ENCODE data around the gene RARRES2.
"Not testable (repeated sequence)": the region's sequence is repeated elsewhere in the genome, so short reads cannot be mapped to it uniquely, and the experiment has no call there.

The RARRES2 gene

DNA sequence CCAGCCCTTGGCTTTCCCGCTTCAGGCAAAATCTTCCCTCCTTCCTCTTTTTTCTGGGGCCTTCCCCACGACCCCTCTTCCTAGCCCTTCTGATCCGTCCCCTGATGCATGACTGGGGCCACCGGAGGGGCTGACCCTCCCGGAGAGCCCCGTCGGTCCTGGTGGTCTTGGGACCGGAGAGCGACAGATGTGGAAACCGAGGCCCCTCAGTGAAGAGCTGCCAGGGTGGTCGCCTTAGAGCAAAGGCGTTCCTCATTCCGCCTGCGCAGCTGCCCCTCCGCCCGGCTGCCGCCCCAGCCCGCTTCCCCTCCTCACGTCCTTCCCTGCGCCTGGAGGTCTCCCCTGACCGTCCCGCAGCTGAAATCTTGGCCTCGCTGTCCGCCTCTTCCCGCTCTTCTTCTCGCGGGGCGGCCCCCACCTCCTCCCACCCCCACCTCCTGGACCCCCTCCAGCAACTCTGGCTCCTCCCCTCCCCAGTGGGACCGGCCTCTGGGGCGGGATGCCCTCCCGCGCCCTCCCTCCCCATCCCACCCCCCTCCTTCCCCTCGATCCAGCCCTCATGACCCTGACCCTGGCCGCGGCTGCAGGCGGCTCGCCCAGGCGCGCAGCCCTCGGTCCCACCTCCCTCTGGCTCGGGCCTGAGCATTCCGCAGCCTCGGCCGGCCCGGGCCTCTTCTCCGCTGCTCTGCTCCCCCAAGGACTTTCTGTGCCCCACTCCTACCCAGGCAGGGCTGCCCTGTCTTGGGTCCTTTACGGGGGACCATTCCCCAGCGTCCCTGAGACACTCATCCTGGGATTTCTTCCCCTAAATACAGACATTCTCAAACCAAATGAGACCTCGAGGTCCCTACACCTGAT, at the start of gene RARRES2:
RARRES2 (minus strand) TSS at position 367 of the 858 bp plus-strand sequence. CDS start 1,020 bp downstream, outside the sequence.
- DNase-seq, result no peak

DNA sequence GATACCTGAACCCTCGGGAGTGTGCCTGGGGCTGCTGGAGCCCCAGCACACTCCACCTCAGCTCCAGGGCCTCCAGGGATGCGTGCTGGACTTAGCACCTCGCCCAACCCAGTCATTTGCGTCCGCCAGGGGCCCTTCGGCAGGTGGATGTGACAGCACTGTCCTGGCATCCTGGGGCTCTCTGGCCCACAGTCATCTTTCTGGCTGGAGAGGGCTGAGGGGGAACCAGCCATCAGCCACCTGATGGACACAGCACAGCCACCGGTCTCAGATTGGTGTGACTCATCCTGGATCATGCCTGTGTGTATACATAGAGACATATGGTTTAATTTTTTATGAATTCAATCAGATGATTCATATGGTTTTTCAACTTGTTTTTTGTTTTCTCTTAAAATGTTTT, 48.8 kb upstream of the RARRES2 start:
- DNase-seq, result no peak

DNA sequence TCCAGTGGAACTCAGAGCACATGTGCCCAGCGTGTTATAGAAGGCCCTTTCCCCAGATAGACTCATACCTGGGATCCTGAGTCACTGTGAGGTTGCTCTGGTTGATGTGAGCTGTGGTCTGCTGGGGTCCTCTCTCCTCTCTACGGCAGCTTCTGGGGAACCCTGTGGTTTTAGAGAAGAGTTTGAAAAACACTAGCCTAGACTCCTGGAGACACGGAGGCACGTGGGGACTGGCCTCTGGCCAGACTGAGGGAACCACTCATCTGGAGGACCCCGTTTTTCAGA, 48.0 kb upstream of the RARRES2 start:
- DNase-seq, result no peak

DNA sequence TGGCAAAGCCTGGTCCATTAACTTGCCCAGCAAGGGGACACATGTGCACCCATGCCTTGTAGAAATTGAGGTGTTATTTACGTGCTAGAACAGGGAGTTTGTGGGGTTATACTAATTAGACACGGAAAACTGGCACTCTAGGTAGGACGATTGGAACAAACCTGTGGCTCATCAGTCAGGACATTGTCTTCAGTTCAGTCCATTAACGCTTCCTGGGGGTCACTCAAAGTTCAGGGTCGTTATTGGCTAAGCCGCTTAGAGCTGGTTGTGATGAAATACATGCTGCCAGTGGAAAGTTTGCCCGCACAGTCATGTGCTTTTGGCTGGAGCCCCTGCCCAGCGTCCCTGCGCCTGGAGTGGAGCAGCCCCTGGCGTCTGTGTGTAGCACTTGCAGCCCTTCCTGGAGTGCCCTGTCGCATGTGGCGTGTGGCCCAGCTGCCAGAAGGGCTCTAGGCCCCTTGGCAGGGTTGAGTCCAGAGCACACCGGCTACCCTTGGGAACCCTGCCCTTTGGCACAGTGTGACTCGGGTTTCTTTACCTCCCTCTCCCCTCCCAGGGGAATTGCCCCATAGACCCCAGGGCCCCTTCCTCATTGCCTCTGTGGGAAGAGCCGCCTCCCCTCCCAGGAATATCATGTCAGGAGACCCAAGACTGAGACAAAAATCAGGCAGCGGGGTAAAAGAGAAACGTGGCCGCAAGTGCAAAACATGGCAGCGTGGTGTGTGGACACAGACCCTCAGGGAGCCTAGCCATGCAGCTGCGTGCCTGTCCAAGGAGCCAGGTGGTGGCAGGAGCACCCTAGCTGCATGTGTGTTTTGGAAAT, 47.5 kb upstream of the RARRES2 start:
- DNase-seq, result no peak

- DNase-seq, result no peak
Observed at GRCh38 chr7:150388306-150388705, 46.9 kb upstream of the RARRES2 start.

- not testable (repeated sequence) for DNase-seq
Observed at GRCh38 chr7:150385884-150386283, 44.5 kb upstream of the RARRES2 start.

DNA sequence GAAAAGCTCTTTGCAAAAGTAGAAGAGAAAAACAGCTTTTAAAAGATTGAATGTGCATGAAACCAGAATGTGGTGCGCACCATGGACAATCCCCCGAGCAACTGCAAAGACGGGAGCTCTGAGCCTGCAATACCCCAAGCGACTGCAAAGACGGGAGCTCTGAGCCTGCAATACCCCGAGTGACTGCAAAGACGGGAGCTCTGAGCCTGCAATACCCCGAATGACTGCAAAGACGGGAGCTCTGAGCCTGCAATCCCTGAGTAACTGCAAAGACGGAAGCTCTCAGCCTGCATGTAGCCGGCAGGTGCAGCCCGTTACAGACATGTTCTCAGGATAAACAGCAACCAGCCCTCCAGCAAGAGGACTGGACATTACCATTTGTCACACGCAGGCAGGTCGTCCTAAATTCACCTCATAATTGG, 43.9 kb upstream of the RARRES2 start:
- no peak for DNase-seq

- DNase-seq, result no peak
Observed at GRCh38 chr7:150384406-150385301, 43.2 kb upstream of the RARRES2 start.

- no peak for DNase-seq
Observed at GRCh38 chr7:150383710-150384397, 42.4 kb upstream of the RARRES2 start.

- no peak for DNase-seq
Observed at GRCh38 chr7:150382844-150383225, 41.4 kb upstream of the RARRES2 start.

DNA sequence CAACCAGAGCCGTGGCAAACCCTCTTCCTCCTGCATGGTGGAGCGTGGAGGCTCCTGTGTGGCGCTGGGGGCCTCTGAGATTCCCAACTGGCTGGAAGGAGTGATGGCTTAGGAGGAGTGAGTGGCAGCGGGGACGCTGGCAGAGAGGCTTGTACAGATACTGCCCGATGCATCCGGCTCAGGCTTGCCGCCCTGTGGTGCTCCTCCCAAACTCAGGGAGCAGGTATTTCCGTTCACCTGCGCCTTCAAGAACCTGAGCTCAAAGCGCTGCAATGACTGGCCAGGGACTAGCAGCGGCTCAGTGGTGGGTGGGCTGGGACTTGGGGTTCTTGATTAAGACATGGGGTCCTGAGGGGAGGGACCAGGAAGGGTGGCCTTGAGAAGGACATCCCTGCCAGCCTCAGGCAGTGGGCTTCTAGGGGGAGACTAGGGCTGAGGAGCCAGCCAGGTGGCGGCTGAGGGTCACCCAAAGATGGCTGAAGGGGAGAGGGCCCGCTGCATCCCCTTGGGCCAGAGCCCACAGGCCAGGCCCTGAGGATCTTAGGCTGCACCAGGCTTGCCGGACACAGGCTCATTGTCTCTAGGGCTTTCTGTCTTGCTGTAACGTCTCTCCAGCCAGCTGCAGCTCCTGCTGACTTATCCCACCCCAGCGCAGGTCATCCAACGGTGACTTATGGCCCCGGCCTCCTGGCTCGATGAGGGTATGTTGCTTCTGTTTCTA, 40.9 kb upstream of the RARRES2 start:
- DNase-seq, result no peak

- no peak for DNase-seq
Observed at GRCh38 chr7:150381785-150382122, 40.3 kb upstream of the RARRES2 start.

- DNase-seq, result no peak
Observed at GRCh38 chr7:150381096-150381495, 39.7 kb upstream of the RARRES2 start.

DNA sequence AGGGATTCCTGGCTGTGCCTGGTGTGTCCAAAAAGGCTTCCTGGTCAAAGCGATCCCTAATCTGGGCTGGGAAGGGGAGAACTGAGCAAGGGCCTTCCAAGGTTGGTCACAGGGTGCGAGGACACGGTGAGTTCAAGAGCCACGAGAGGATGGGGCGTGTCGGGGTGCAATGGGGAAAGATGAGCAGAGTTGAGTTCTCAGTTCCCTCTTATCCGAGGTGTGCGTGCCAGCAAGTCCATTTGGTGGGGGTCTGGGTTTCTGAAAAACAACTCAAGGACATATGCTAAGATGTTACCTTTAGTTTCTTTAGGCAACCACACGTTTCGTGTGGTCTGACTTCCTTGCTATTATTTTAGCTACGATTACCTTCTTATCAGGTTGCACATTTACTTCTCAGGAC, 39.0 kb upstream of the RARRES2 start:
- DNase-seq, result no peak

- DNase-seq, result no peak
Observed at GRCh38 chr7:150379441-150380379, 38.3 kb upstream of the RARRES2 start.

DNA sequence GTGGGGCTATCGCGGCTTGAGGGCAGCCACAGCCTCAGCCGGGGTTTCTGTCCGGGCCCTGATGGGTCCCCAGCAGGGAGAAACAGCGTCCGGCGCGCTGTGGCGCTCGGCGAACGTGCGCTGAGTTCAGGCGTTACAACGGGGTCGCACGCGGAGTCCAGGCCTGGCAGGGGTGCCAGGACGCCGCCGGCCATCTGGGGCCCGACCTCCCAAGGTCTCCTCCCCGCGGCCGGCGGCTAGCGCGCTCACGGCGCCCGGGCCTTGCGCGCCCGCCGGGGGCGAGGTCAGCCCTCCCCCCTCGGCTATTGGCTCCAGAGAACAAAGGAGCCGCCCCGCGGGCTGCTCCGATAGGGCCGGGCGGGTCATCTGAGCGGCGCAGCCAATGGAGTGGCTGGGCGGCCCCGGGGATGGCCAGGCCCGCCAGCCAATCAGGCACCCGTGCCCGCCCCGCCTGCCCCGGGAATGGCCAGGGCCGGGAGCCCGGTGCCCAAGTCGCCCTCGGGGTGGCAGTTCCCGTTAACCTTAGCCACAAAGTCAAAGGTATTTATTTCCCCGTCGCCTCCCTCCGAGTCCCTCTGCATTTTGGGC, 37.5 kb upstream of the RARRES2 start, which contains the start of gene ZNF775:
ZNF775 (plus strand) TSS at position 478 of the 588 bp plus-strand sequence. CDS start 9,141 bp downstream, outside the sequence.
- peak; percentile 95 for DNase-seq

DNA sequence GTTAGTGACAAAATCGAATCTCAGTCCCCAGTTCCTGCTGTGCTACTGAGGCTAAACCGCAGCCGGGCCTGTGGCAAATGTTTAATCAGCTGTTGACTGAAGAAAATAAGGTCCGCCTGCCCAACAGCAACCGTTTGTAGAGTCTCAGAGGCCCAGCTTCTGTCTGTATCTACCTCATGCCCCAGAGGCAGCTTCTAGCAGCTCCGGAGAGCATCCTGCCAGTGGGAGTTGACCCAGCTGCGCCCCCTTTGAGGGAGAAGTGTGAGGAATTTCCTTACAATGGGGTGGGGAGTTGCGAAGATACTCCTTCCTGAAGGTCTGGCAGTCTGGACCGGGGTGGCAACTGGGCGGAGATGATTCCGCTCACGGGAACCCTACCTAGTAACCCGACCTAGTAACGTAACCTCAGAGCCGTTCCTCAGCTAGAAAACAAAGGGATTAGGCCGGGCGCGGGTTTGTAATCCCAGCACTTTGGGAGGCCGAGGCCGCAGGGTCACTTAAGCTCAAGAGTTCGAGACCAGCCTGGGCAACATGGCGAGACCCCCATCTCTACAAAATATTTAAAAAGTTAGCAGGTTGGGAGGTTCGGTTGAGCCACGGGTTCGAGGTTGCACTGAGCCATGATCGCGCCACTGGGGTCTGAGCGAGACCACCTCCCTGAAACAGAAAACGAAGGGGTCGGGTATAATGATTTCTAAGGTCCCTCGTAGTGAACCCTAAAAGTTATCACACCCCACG, 36.9 kb upstream of the RARRES2 start:
- peak; percentile 50 for DNase-seq

DNA sequence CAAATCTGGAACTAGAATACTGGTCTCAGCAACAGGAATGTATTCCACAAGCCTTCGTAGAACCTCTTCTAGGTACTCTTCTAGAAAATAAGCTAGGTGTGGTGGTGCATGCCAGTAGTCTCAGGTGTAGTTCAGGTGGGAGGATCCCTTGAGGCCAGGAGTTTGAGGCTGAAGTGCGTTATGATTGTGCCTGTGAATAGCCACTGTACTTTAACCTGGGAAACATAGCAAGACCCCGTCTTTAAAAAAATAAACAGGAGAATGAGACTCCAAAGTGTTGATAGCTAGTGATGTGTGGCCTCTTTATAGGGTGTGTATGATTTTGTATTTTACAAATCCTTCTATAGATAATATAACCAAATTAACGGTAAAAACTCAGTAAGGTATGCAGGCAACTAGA, 36.2 kb upstream of the RARRES2 start:
- DNase-seq, result no peak

DNA sequence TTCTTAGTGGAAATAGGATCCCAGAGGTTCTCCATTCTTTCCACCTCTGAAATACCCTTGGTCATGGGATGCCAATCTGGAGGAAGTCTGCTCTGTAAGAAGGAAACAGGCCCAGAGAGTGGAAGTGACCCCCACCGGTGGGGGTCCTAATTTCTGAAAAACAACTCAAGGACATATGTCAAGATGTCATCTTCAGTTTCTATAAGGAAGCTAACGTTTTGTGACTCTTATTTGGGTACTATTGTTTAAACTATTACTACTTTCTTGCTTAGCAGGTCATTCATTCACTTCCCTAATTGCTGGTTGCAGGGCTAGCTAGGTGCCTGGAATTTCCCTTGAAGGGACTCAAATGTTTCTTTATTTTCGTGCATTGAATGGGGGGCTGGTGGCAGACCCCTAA, 35.8 kb upstream of the RARRES2 start:
- no peak for DNase-seq

All from activated CD4-positive, alpha-beta T cell treated with anti-CD3 and anti-CD28 coated beads, Interleukin-2, amount 50 U/mL, for 16 hours (primary cell).